ENCODE results near the gene ERG28. TPM values are rescaled to one million over a fixed set of nuclear protein-coding genes. Genes with fewer than 3 reads are reported as not detected.
A peak's percentile ranks its signal among the peaks of the same experiment; 100 is the strongest.

ERG28 gene
- total and polyA plus RNA-seq, 2 experiments from 2014 or later: 6.6 to 21.4 TPM

DNA sequence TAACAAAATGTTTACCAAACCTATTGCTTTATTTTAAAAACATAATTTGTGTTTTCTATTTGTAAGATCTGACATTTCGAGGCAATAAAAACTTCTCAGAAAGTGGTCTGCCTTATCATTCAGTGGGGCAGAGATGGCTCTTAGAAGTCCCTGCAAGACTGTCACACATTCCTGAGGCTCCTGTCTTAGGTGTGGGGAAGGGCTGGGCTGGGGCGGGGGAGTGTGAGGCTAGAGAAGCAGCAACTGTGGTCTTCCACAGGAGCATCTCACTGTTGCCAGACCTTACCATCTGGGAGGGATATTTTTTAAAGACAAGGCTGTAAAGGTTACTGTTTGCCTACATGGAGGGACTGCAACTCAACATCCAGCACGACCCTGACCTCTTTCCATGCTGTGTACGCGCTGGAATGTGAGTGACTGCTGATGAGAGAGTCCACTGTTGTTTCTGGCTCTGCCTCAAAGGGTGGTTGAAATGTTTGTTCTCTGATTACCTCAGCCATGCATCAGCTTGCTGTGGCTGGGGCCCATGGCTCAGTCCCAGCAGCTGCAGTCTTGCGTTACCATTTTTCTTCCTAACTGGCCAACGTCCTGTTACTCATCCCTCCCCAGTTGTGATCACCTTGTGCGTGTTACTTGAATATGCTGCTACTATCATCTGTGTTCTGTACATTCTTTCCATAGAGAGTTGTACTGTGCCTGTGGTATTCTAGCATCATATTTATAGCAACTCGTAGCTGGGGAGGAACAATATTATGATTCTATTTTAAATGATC is 12.4 kb downstream of the ERG28 start:
- H3K27me3 ChIP-seq (replicated peaks; ENCODE audit: insufficient read depth): no peaks in the 10 kb centered on the region
- H3K9me3 ChIP-seq (ENCODE audit: low read depth): no peaks in the 10 kb centered on the region
- H3K27ac ChIP-seq: peak overlapping the region; percentile 30; the same call in 1 of the 2 replicates
- H3K4me3 ChIP-seq: no peak overlapping the region
- in situ Hi-C loops (cut with MboI): no loop called here
- H3K9ac ChIP-seq: no peak overlapping the region; the same call in 1 of the 2 replicates
- DNase-seq: peak; percentile 82
- peaks cover 5% of the 10 kb centered on the region; the same call in 1 of the 2 replicates for H3K36me3 ChIP-seq (ENCODE audit: low read depth)
- WGBS, 2 experiments (ENCODE audit: low coverage in 1 of 2, low lambda C conversion rate in 2 of 2, missing lambda C conversion rate in 2 of 2): 77 to 78% methylated on average over 9 of the region's 9 CpGs
- peaks cover 26% of the 10 kb centered on the region for H3K4me1 ChIP-seq (ENCODE audit: insufficient read depth)
- H3K9me2 ChIP-seq (ENCODE audit: insufficient read depth): no peaks in the 10 kb centered on the region
- TF ChIP-seq EZH2 (IDR thresholded peaks at IDR 0.05; ENCODE audit: insufficient read depth, poor library complexity, severe bottlenecking) (no peak), EZH2phosphoT487 (IDR thresholded peaks at IDR 0.05; ENCODE audit: insufficient read depth, low read depth) (no peak)
- peaks cover 15% of the 10 kb centered on the region for H3F3A ChIP-seq (ENCODE audit: insufficient read depth)
- H4K20me1 ChIP-seq (ENCODE audit: insufficient read depth): no peaks in the 10 kb centered on the region
- H2AFZ ChIP-seq: no peak overlapping the region
- no peaks in the 10 kb centered on the region for H3K79me2 ChIP-seq (ENCODE audit: insufficient read depth)
- no peak overlapping the region for H3K4me2 ChIP-seq (ENCODE audit: unreplicated experiment)

DNA sequence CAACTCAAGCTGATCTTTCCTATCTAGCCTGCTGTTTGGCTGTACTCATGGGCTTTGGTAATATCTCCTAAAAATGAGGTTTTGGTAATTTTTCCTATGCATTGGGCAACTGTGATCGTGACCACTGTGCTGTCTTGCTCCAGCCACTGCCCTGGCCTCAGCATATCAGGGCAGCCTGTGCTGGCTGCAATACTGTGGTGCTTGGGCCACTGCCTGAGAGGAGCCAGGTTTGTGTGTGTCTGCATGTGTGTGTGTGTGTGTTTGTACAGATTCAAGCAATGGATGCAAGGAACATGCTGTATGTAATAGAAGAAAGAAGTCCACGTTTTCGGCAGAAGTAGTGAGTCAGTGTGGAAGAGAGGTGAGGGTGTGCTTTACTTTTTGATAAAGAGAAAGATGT is 13.0 kb downstream of the ERG28 start:
- H4K20me1 ChIP-seq (ENCODE audit: insufficient read depth): no peaks in the 10 kb centered on the region
- H3K4me2 ChIP-seq (ENCODE audit: unreplicated experiment): no peak overlapping the region
- H3K27me3 ChIP-seq (replicated peaks; ENCODE audit: insufficient read depth): no peaks in the 10 kb centered on the region
- TF ChIP-seq EZH2phosphoT487 (IDR thresholded peaks at IDR 0.05; ENCODE audit: insufficient read depth, low read depth) (no peak), EZH2 (IDR thresholded peaks at IDR 0.05; ENCODE audit: insufficient read depth, poor library complexity, severe bottlenecking) (no peak)
- no peak overlapping the region for H2AFZ ChIP-seq
- no peak for DNase-seq
- peaks cover 26% of the 10 kb centered on the region for H3K4me1 ChIP-seq (ENCODE audit: insufficient read depth)
- H3K4me3 ChIP-seq: no peak overlapping the region
- H3K9me2 ChIP-seq (ENCODE audit: insufficient read depth): no peaks in the 10 kb centered on the region
- H3F3A ChIP-seq (ENCODE audit: insufficient read depth): peaks cover 15% of the 10 kb centered on the region
- WGBS, 2 experiments (ENCODE audit: low coverage in 1 of 2, low lambda C conversion rate in 2 of 2, missing lambda C conversion rate in 2 of 2): 65 to 73% methylated on average over 3 of the region's 3 CpGs
- no peaks in the 10 kb centered on the region for H3K9me3 ChIP-seq (ENCODE audit: low read depth)
- no peak overlapping the region for H3K27ac ChIP-seq
- no peak overlapping the region for H3K9ac ChIP-seq
- no peaks in the 10 kb centered on the region for H3K79me2 ChIP-seq (ENCODE audit: insufficient read depth)
- peaks cover 5% of the 10 kb centered on the region; the same call in 1 of the 2 replicates for H3K36me3 ChIP-seq (ENCODE audit: low read depth)
- in situ Hi-C loops (cut with MboI): no loop called here

DNA sequence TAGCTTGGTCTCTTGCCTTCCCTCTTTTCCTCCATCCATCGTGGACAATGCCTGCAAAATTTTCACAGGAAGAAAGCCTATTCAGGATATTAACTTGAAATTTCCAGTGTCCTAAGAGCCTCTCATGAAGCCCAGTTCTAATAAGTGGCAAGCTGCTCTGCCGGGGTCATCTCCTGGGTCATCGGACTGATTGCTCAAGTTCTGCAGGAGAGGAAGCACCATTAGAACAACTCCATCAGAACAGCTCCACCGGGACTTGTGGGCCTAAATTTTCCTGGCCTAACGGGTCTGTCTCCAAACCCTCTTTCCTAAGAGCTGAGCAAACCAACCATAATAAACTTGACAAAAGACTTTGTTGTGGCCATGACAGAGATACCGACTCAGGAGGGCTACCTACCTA is 13.9 kb downstream of the ERG28 start:
- no peak overlapping the region for H3K4me2 ChIP-seq (ENCODE audit: unreplicated experiment)
- H3K36me3 ChIP-seq (ENCODE audit: low read depth): peaks cover 5% of the 10 kb centered on the region; the same call in 1 of the 2 replicates
- TF ChIP-seq EZH2phosphoT487 (IDR thresholded peaks at IDR 0.05; ENCODE audit: insufficient read depth, low read depth): no peak
- no peak for TF ChIP-seq EZH2 (IDR thresholded peaks at IDR 0.05; ENCODE audit: insufficient read depth, poor library complexity, severe bottlenecking)
- no peaks in the 10 kb centered on the region for H3K79me2 ChIP-seq (ENCODE audit: insufficient read depth)
- H3K9ac ChIP-seq: no peak overlapping the region
- H4K20me1 ChIP-seq (ENCODE audit: insufficient read depth): no peaks in the 10 kb centered on the region
- peaks cover 15% of the 10 kb centered on the region for H3F3A ChIP-seq (ENCODE audit: insufficient read depth)
- H2AFZ ChIP-seq: no peak overlapping the region
- H3K4me1 ChIP-seq (ENCODE audit: insufficient read depth): peaks cover 26% of the 10 kb centered on the region
- no peaks in the 10 kb centered on the region for H3K27me3 ChIP-seq (replicated peaks; ENCODE audit: insufficient read depth)
- H3K27ac ChIP-seq: no peak overlapping the region
- DNase-seq: no peak
- H3K9me3 ChIP-seq (ENCODE audit: low read depth): no peaks in the 10 kb centered on the region
- no peak overlapping the region for H3K4me3 ChIP-seq
- in situ Hi-C loops (cut with MboI): no loop called here
- WGBS, 2 experiments (ENCODE audit: low coverage in 1 of 2, low lambda C conversion rate in 2 of 2, missing lambda C conversion rate in 2 of 2): 88 to 90% methylated on average over 6 of the region's 6 CpGs
- H3K9me2 ChIP-seq (ENCODE audit: insufficient read depth): no peaks in the 10 kb centered on the region

DNA sequence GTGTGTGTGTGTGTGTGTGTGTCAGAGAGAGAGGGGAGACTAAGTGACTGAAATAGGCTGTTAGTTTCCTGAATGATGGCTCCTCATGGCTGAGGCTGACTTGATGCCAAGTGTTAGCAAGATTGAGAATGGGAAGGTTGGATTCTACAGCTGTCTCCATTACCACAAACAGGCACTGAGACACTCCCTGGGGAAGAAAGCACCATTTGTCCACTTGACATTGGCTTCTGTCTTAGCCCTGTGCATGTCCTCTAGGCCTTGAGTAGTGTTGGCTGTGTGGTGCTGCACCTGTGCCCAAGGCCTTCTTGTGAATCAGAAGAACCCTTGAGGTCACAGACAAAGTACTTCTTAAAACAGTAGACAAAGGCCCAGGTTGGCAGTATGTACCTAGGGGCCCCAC is 15.6 kb downstream of the ERG28 start:
- Histone ChIP-seq H3F3A (ENCODE audit: insufficient read depth) (peaks cover 15% of the 10 kb centered on the region), H3K27me3 (replicated peaks; ENCODE audit: insufficient read depth) (no peaks in the 10 kb centered on the region), H2AFZ (no peak overlapping the region), H3K79me2 (ENCODE audit: insufficient read depth) (no peaks in the 10 kb centered on the region), H3K9me2 (ENCODE audit: insufficient read depth) (no peaks in the 10 kb centered on the region), H3K4me2 (ENCODE audit: unreplicated experiment) (no peak overlapping the region), H3K36me3 (ENCODE audit: low read depth) (no peaks in the 10 kb centered on the region), H3K9ac (no peak overlapping the region), H4K20me1 (ENCODE audit: insufficient read depth) (no peaks in the 10 kb centered on the region), H3K4me3 (no peak overlapping the region), H3K9me3 (ENCODE audit: low read depth) (no peaks in the 10 kb centered on the region), H3K27ac (no peak overlapping the region), H3K4me1 (ENCODE audit: insufficient read depth) (peaks cover 26% of the 10 kb centered on the region)
- TF ChIP-seq EZH2 (IDR thresholded peaks at IDR 0.05; ENCODE audit: insufficient read depth, poor library complexity, severe bottlenecking): no peak
- TF ChIP-seq EZH2phosphoT487 (IDR thresholded peaks at IDR 0.05; ENCODE audit: insufficient read depth, low read depth): no peak
- no peak for DNase-seq
- in situ Hi-C loops (cut with MboI): no loop called here
